Ishikawa (cell line): ENCODE measurements around the gene VWC2.
A peak's percentile ranks its signal among the peaks of the same experiment; 100 is the strongest.

ENCODE experiments used
- CEBPB ChIP-seq: IDR thresholded peaks from 2 replicates; pipeline ENCODE4 v1.6.1; 2012
- CREB1 ChIP-seq: IDR thresholded peaks from 2 replicates; pipeline ENCODE4 v1.6.1; 2012; ENCODE audit warnings: low read depth
- EGR1 ChIP-seq: IDR thresholded peaks from 2 replicates; pipeline ENCODE4 v1.6.1; 2012
- EP300 ChIP-seq: IDR thresholded peaks from 2 replicates; pipeline ENCODE4 v1.6.1; 2012; ENCODE audit warnings: borderline replicate concordance
- FOXM1 ChIP-seq: IDR thresholded peaks from 2 replicates; pipeline ENCODE4 v1.6.1; 2012; ENCODE audit warnings: low read depth, borderline replicate concordance
- NFIC ChIP-seq: IDR thresholded peaks from 2 replicates; pipeline ENCODE4 v1.6.1; 2012
- RAD21 ChIP-seq: IDR thresholded peaks from 2 replicates; pipeline ENCODE4 v1.6.1; 2012; ENCODE audit warnings: low read depth
- TAF1 ChIP-seq: IDR thresholded peaks from 2 replicates; pipeline ENCODE4 v1.6.1; 2012; ENCODE audit warnings: low read depth, mild to moderate bottlenecking
- TCF12 ChIP-seq: IDR thresholded peaks from 2 replicates; pipeline ENCODE4 v1.6.1; 2012; ENCODE audit warnings: low read depth
- TEAD4 ChIP-seq: IDR thresholded peaks from 2 replicates; pipeline ENCODE4 v1.6.1; 2012
- USF1 ChIP-seq: IDR thresholded peaks from 2 replicates; pipeline ENCODE4 v1.6.1; 2012
- YY1 ChIP-seq: IDR thresholded peaks from 2 replicates; pipeline ENCODE4 v1.6.1; 2012; ENCODE audit warnings: low read depth
- ZBTB7A ChIP-seq: IDR thresholded peaks from 2 replicates; pipeline ENCODE4 v1.6.1; 2012; ENCODE audit warnings: low read depth
- TF ChIP-seq, protein P1 (sequence below): IDR thresholded peaks from 2 replicates; pipeline ENCODE4 v1.6.1; 2012
- TF ChIP-seq, protein P2 (sequence below): IDR thresholded peaks from 2 replicates; pipeline ENCODE4 v1.6.1; 2012; ENCODE audit warnings: low read depth, mild to moderate bottlenecking

Gene VWC2

GRCh38 chr7:49852619-49853462 lies 79.4 kb downstream of the VWC2 start:
- peak; percentile 52; the same call in 1 of the 2 replicates for TF ChIP-seq RAD21
- TF ChIP-seq, protein P1, sequence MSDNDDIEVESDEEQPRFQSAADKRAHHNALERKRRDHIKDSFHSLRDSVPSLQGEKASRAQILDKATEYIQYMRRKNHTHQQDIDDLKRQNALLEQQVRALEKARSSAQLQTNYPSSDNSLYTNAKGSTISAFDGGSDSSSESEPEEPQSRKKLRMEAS: no peak

DNA sequence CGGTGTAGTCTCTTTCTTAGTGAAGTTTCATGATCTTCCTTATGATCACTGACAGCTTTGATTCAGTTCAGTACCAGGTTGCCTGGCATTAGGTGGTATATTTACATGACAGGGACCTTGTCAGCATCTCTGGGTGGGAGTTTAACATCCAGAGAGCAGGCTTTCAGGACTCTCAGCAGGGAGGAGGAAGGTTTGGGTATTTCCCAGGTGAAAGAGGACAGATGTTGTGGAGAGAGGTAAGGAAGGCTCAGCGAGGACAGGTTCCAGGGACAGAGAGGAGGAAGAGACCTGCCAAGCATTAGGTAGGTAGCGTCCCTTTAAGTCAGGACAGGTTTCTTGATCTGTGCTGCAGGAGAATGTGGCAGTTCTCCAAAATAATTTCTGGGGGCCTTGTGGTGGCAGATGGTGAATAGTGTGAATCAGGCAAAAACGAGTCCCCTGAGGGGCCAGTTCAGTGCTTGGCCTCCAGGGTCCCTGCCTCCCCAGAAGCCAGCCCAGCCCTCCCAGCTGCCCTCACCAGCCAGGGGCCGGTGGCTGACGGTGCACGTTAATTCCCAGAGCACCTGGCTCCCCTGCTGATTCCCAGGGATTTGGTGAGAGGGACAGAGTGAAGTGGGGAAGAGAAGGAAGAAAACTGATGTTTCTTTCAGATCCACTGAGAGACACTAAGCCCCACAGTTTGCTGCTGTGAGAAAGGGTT lies 82.0 kb downstream of the VWC2 start:
- TF ChIP-seq USF1 (no peak), EP300 (no peak), TAF1 (no peak), RAD21 (no peak), CREB1 (no peak), YY1 (no peak), TCF12 (no peak), ZBTB7A (no peak), EGR1 (no peak), CEBPB (no peak), TEAD4 (no peak), FOXM1 (no peak), NFIC (no peak)
- TF ChIP-seq, protein P1: no peak
- TF ChIP-seq, protein P2, sequence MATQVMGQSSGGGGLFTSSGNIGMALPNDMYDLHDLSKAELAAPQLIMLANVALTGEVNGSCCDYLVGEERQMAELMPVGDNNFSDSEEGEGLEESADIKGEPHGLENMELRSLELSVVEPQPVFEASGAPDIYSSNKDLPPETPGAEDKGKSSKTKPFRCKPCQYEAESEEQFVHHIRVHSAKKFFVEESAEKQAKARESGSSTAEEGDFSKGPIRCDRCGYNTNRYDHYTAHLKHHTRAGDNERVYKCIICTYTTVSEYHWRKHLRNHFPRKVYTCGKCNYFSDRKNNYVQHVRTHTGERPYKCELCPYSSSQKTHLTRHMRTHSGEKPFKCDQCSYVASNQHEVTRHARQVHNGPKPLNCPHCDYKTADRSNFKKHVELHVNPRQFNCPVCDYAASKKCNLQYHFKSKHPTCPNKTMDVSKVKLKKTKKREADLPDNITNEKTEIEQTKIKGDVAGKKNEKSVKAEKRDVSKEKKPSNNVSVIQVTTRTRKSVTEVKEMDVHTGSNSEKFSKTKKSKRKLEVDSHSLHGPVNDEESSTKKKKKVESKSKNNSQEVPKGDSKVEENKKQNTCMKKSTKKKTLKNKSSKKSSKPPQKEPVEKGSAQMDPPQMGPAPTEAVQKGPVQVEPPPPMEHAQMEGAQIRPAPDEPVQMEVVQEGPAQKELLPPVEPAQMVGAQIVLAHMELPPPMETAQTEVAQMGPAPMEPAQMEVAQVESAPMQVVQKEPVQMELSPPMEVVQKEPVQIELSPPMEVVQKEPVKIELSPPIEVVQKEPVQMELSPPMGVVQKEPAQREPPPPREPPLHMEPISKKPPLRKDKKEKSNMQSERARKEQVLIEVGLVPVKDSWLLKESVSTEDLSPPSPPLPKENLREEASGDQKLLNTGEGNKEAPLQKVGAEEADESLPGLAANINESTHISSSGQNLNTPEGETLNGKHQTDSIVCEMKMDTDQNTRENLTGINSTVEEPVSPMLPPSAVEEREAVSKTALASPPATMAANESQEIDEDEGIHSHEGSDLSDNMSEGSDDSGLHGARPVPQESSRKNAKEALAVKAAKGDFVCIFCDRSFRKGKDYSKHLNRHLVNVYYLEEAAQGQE: no peak

DNA sequence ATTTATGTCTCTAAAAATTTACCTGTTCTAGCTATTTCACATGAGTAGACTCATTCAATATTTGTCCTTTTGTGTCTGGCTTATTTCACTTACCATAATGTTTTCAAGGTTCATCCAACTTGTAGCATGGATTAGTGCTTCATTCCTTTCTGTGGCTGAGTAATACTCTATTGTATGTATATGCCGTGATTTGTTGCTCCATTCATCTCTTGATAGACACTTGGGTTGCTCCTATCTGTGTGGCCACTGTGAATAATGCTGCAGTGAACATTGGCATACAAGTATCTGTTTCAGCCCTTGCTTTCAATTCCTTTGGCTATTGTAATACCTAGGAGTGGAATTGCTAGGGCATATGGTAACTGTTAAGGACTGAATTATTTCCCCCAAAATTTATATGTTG lies 86.9 kb downstream of the VWC2 start:
- TF ChIP-seq FOXM1: no peak
- TF ChIP-seq EP300: no peak
- no peak for TF ChIP-seq TEAD4
- TF ChIP-seq EGR1: no peak
- TF ChIP-seq, protein P2: no peak

DNA sequence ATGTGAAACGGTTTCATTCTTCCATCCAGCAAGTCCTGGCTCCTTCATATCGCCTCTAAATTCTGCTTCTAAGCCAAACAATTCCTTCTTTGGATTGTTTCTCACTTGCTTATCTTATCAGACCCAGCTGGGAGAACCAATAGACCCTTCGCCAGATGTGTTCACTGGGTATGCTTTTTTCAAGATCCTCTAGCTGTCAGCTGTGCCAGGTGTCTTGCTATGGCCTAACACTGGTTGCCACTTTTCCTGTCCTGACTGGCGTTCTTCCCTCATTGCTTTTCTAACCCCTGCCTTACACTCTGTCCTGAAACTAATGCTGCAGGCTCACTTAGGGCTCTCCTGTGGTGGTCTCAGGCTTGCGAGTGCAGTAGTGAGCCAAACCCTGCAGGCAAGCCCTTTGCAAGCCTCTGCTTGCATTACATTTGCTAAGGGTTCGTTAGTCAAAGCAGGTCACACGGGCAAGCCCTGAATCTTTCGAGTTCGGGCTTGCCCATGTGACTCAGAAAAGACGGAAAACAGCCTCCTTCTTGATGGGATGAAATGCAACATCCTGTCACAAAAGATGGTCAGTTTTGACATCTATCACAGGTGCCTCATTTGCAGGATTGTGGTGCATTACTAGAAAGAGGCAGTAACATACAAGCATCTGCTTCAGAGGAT lies 92.8 kb downstream of the VWC2 start:
- TF ChIP-seq, protein P2: no peak
- TF ChIP-seq YY1 (no peak), CREB1 (no peak), TCF12 (no peak), ZBTB7A (no peak), RAD21 (no peak), CEBPB (no peak), FOXM1 (no peak), USF1 (no peak), EP300 (no peak), TAF1 (no peak), NFIC (no peak), EGR1 (no peak), TEAD4 (no peak)
- TF ChIP-seq, protein P1: no peak
